Measurements from ENCODE around the gene NKD2. TPM values are rescaled to one million over a fixed set of nuclear protein-coding genes. Genes with fewer than 3 reads are reported as not detected.

The NKD2 gene
- total and polyA plus RNA-seq, 8 donors, result 1.8 to 13.6 (median 7.9) TPM; not detected in 2

- no peak overlapping the region for H3K27ac ChIP-seq
- peaks cover 45 to 97% (median 95%) of the 10 kb centered on the region in 4 donors for H3K36me3 ChIP-seq
- H3K27me3 ChIP-seq, result no peaks in the 10 kb centered on the region
- WGBS, 5 donors, result 89 to 93% (median 91%) methylated on average over 49 to 54 of the region's 56 CpGs
- H3K9me3 ChIP-seq, result no peaks in the 10 kb centered on the region
- no peak for DNase-seq
- no peak overlapping the region for H3K4me3 ChIP-seq
- TF ChIP-seq EP300 (IDR thresholded peaks at IDR 0.05) (no peak), POLR2A (IDR thresholded peaks at IDR 0.05) (no peak), POLR2AphosphoS5 (IDR thresholded peaks at IDR 0.05) (no peak), CTCF (IDR thresholded peaks at IDR 0.05) (no peak)
- H3K4me1 ChIP-seq, result no peaks in the 10 kb centered on the region
- intact Hi-C loops (cut with DNase I; ENCODE audit: low total_unique reads), result no loop called here
Measured at GRCh38 chr5:1063661-1064382, 55.2 kb downstream of the NKD2 start.

- TF ChIP-seq CTCF (IDR thresholded peaks at IDR 0.05) (no peak), POLR2AphosphoS5 (IDR thresholded peaks at IDR 0.05) (no peak), EP300 (IDR thresholded peaks at IDR 0.05) (no peak), POLR2A (IDR thresholded peaks at IDR 0.05) (no peak)
- H3K9me3 ChIP-seq, result no peaks in the 10 kb centered on the region
- 87 to 91% (median 90%) methylated on average over 47 to 49 of the region's 49 CpGs for WGBS, 5 donors
- intact Hi-C loops (cut with DNase I; ENCODE audit: low total_unique reads), result no loop called here
- peaks cover 44 to 97% (median 95%) of the 10 kb centered on the region in 4 donors for H3K36me3 ChIP-seq
- H3K4me1 ChIP-seq, result no peaks in the 10 kb centered on the region
- no peak overlapping the region for H3K4me3 ChIP-seq
- H3K27ac ChIP-seq, result no peak overlapping the region
- DNase-seq, result no peak
- H3K27me3 ChIP-seq, result no peaks in the 10 kb centered on the region
Measured at GRCh38 chr5:1064383-1065142, 56.0 kb downstream of the NKD2 start.

- no peak for TF ChIP-seq CTCF (IDR thresholded peaks at IDR 0.05)
- TF ChIP-seq EP300 (IDR thresholded peaks at IDR 0.05), result no peak
- no peak for TF ChIP-seq POLR2A (IDR thresholded peaks at IDR 0.05)
- no peak for TF ChIP-seq POLR2AphosphoS5 (IDR thresholded peaks at IDR 0.05)
- intact Hi-C loops (cut with DNase I; ENCODE audit: low total_unique reads), result no loop called here
- Histone ChIP-seq H3K9me3 (no peaks in the 10 kb centered on the region), H3K27ac (no peak overlapping the region), H3K4me1 (no peaks in the 10 kb centered on the region), H3K36me3 (peaks cover 39 to 94% (median 90%) of the 10 kb centered on the region in 4 donors), H3K27me3 (no peaks in the 10 kb centered on the region), H3K4me3 (no peak overlapping the region)
- no peak for DNase-seq
- 87 to 96% (median 91%) methylated on average over 24 to 26 of the region's 26 CpGs for WGBS, 5 donors
Measured at GRCh38 chr5:1065143-1065750, 56.6 kb downstream of the NKD2 start.

GRCh38 chr5:1065891-1066650 lies 57.5 kb downstream of the NKD2 start:
- WGBS, 5 donors, result 88 to 95% (median 91%) methylated on average over 11 to 16 of the region's 16 CpGs

More at GRCh38 chr5:1065891-1066650, 57.5 kb downstream of the NKD2 start:
- TF ChIP-seq EP300 (IDR thresholded peaks at IDR 0.05), result no peak
- TF ChIP-seq POLR2AphosphoS5 (IDR thresholded peaks at IDR 0.05), result no peak
- Histone ChIP-seq H3K27ac (no peak overlapping the region), H3K4me3 (no peak overlapping the region), H3K4me1 (no peaks in the 10 kb centered on the region), H3K9me3 (no peaks in the 10 kb centered on the region), H3K36me3 (peaks cover 34 to 87% (median 84%) of the 10 kb centered on the region in 4 donors), H3K27me3 (no peaks in the 10 kb centered on the region)
- DNase-seq, result no peak
- intact Hi-C loops (cut with DNase I; ENCODE audit: low total_unique reads), result no loop called here
